ENCODE measurements around the gene WASHC1.
"Not testable (repeated sequence)": the region's sequence is repeated elsewhere in the genome, so short reads cannot be mapped to it uniquely, and the experiment has no call there.

WASHC1 gene

GRCh38 chr9:14129-14809, 15.0 kb downstream of the WASHC1 start:
- DNase-seq (ENCODE audit: low read depth in 2 of 2): not testable (repeated sequence)

- peak; percentile 8 to 13 for DNase-seq (ENCODE audit: low read depth in 2 of 2)
Measured at GRCh38 chr9:11206-11605, 18.1 kb downstream of the WASHC1 start.

GRCh38 chr9:10653-11053, 18.6 kb downstream of the WASHC1 start:
- DNase-seq (ENCODE audit: low read depth in 2 of 2): not testable (repeated sequence)

- DNase-seq (ENCODE audit: low read depth in 2 of 2): not testable (repeated sequence)
Measured at GRCh38 chr9:10207-10606, 19.0 kb downstream of the WASHC1 start.
